Measurements from ENCODE around the gene MAN2B2. TPM values are rescaled to one million over a fixed set of nuclear protein-coding genes. Genes with fewer than 3 reads are reported as not detected.
"Not testable (repeated sequence)": the region's sequence is repeated elsewhere in the genome, so short reads cannot be mapped to it uniquely, and the experiment has no call there.

The MAN2B2 gene
- total RNA-seq, 2 donors from 2014 or later: 30.7 to 31.1 TPM

GRCh38 chr4:6626066-6626465 lies 51.1 kb downstream of the MAN2B2 start:
- intact Hi-C loops (cut with DNase I): no loop called here
- Histone ChIP-seq H3K27me3 (no peaks in the 10 kb centered on the region), H3K4me3 (no peak overlapping the region), H3K36me3 (no peaks in the 10 kb centered on the region), H3K27ac (no peak overlapping the region), H3K9ac (ENCODE audit: low read depth in 2 of 2, low read length in 2 of 2) (no peak overlapping the region), H3K9me3 (no peaks in the 10 kb centered on the region), H3K4me1 (no peaks in the 10 kb centered on the region)
- no peak for DNase-seq
- no peak for TF ChIP-seq CTCF (IDR thresholded peaks at IDR 0.05)

- Histone ChIP-seq H3K9me3 (no peaks in the 10 kb centered on the region), H3K9ac (ENCODE audit: low read depth in 2 of 2, low read length in 2 of 2) (no peak overlapping the region), H3K27me3 (no peaks in the 10 kb centered on the region), H3K4me1 (no peaks in the 10 kb centered on the region), H3K36me3 (no peaks in the 10 kb centered on the region), H3K4me3 (no peak overlapping the region), H3K27ac (no peak overlapping the region)
- DNase-seq: no peak
- TF ChIP-seq CTCF (IDR thresholded peaks at IDR 0.05): no peak
- intact Hi-C loops (cut with DNase I): no loop called here
These were observed 52.8 kb downstream of the MAN2B2 start for GRCh38 chr4:6627832-6628231.

- H3K9me3 ChIP-seq; H3K4me3 ChIP-seq; H3K4me1 ChIP-seq; intact Hi-C loops (cut with DNase I); DNase-seq; H3K27ac ChIP-seq; H3K9ac ChIP-seq (ENCODE audit: low read depth in 2 of 2, low read length in 2 of 2); H3K27me3 ChIP-seq; H3K36me3 ChIP-seq: not testable (repeated sequence)
These were observed 53.5 kb downstream of the MAN2B2 start for GRCh38 chr4:6628484-6628883.

GRCh38 chr4:6632125-6632524 lies 57.1 kb downstream of the MAN2B2 start:
- DNase-seq: no peak
- Histone ChIP-seq H3K9me3 (no peaks in the 10 kb centered on the region), H3K4me1 (no peaks in the 10 kb centered on the region), H3K27ac (no peak overlapping the region), H3K9ac (ENCODE audit: low read depth in 2 of 2, low read length in 2 of 2) (no peak overlapping the region), H3K4me3 (no peak overlapping the region), H3K27me3 (no peaks in the 10 kb centered on the region), H3K36me3 (no peaks in the 10 kb centered on the region)
- intact Hi-C loops (cut with DNase I): no loop called here
- no peak for TF ChIP-seq CTCF (IDR thresholded peaks at IDR 0.05)

GRCh38 chr4:6633091-6633906 lies 58.3 kb downstream of the MAN2B2 start:
- Histone ChIP-seq H3K36me3 (no peaks in the 10 kb centered on the region), H3K9ac (ENCODE audit: low read depth in 2 of 2, low read length in 2 of 2) (no peak overlapping the region), H3K27ac (no peak overlapping the region), H3K9me3 (no peaks in the 10 kb centered on the region), H3K4me3 (no peak overlapping the region), H3K4me1 (no peaks in the 10 kb centered on the region), H3K27me3 (no peaks in the 10 kb centered on the region)
- no peak for DNase-seq
- TF ChIP-seq CTCF (IDR thresholded peaks at IDR 0.05): no peak
- intact Hi-C loops (cut with DNase I): no loop called here

GRCh38 chr4:6634746-6635145 lies 59.8 kb downstream of the MAN2B2 start:
- no peak for DNase-seq
- Histone ChIP-seq H3K27me3 (no peaks in the 10 kb centered on the region), H3K36me3 (no peaks in the 10 kb centered on the region), H3K9me3 (no peaks in the 10 kb centered on the region), H3K4me3 (no peak overlapping the region), H3K4me1 (no peaks in the 10 kb centered on the region), H3K27ac (no peak overlapping the region), H3K9ac (ENCODE audit: low read depth in 2 of 2, low read length in 2 of 2) (no peak overlapping the region)
- TF ChIP-seq CTCF (IDR thresholded peaks at IDR 0.05): no peak
- intact Hi-C loops (cut with DNase I): no loop called here
